ENCODE measurements around the gene EPHB2. TPM values are rescaled to one million over a fixed set of nuclear protein-coding genes. Genes with fewer than 3 reads are reported as not detected.

Gene EPHB2
- total RNA-seq, 4 donors from 2014 or later, result 0.08 to 3.4 (median 1.9) TPM

GRCh38 chr1:22777388-22778057, 66.9 kb downstream of the EPHB2 start:
- peaks cover 0 to 71% (median 0%) of the 10 kb centered on the region in 4 donors for H3K27me3 ChIP-seq
- intact Hi-C loops (cut with DNase I), result no loop called here
- H3K4me3 ChIP-seq, result no peak overlapping the region
- H3K27ac ChIP-seq, result no peak overlapping the region
- H3K9me3 ChIP-seq, result no peaks in the 10 kb centered on the region
- peaks cover 0 to 32% (median 7%) of the 10 kb centered on the region in 3 donors for H3K4me1 ChIP-seq
- H3K36me3 ChIP-seq, result no peaks in the 10 kb centered on the region
- WGBS, 2 donors, result 76 to 78% methylated on average over 5 of the region's 7 CpGs
- TF ChIP-seq POLR2A (IDR thresholded peaks at IDR 0.05) (no peak), CTCF (IDR thresholded peaks at IDR 0.05) (no peak)
- DNase-seq, result no peak

GRCh38 chr1:22778408-22778807, 67.8 kb downstream of the EPHB2 start:
- WGBS, 2 donors, result 60 to 95% methylated on average over 1 to 2 of the region's 2 CpGs
- Histone ChIP-seq H3K36me3 (no peaks in the 10 kb centered on the region), H3K27me3 (peaks cover 0 to 75% (median 0%) of the 10 kb centered on the region in 4 donors), H3K4me1 (peaks cover 0 to 30% (median 7%) of the 10 kb centered on the region in 3 donors), H3K4me3 (no peak overlapping the region), H3K27ac (no peak overlapping the region), H3K9me3 (no peaks in the 10 kb centered on the region)
- no peak for TF ChIP-seq CTCF (IDR thresholded peaks at IDR 0.05)
- TF ChIP-seq POLR2A (IDR thresholded peaks at IDR 0.05), result no peak
- DNase-seq, result no peak
- intact Hi-C loops (cut with DNase I), result no loop called here

GRCh38 chr1:22778862-22779520, 68.4 kb downstream of the EPHB2 start:
- DNase-seq, result no peak
- WGBS, 2 donors, result 17 to 25% methylated on average over 1 to 9 of the region's 9 CpGs
- no peak for TF ChIP-seq POLR2A (IDR thresholded peaks at IDR 0.05)
- no peak for TF ChIP-seq CTCF (IDR thresholded peaks at IDR 0.05)

GRCh38 chr1:22780696-22781095, 70.1 kb downstream of the EPHB2 start:
- TF ChIP-seq POLR2A (IDR thresholded peaks at IDR 0.05) (no peak), CTCF (IDR thresholded peaks at IDR 0.05) (no peak)
- Histone ChIP-seq H3K4me3 (no peak overlapping the region), H3K36me3 (no peaks in the 10 kb centered on the region), H3K9me3 (no peaks in the 10 kb centered on the region), H3K27me3 (peaks cover 0 to 89% (median 0%) of the 10 kb centered on the region in 4 donors), H3K27ac (no peak overlapping the region), H3K4me1 (peaks cover 0 to 15% (median 0%) of the 10 kb centered on the region in 3 donors)
- WGBS, 2 donors, result 81 to 91% methylated on average over 14 of the region's 14 CpGs
- no peak for DNase-seq
- intact Hi-C loops (cut with DNase I), result no loop called here

More at GRCh38 chr1:22778862-22779520, 68.4 kb downstream of the EPHB2 start:
- peaks cover 0 to 24% (median 2%) of the 10 kb centered on the region in 3 donors for H3K4me1 ChIP-seq
- H3K9me3 ChIP-seq, result no peaks in the 10 kb centered on the region
- peaks cover 0 to 81% (median 0%) of the 10 kb centered on the region in 4 donors for H3K27me3 ChIP-seq
- H3K4me3 ChIP-seq, result no peak overlapping the region
- H3K36me3 ChIP-seq, result no peaks in the 10 kb centered on the region
- intact Hi-C loops (cut with DNase I), result no loop called here
- no peak overlapping the region for H3K27ac ChIP-seq

GRCh38 chr1:22781483-22781882, 70.8 kb downstream of the EPHB2 start:
- intact Hi-C loops (cut with DNase I), result no loop called here
- Histone ChIP-seq H3K27ac (no peak overlapping the region), H3K4me3 (no peak overlapping the region), H3K27me3 (peaks cover 0 to 92% (median 0%) of the 10 kb centered on the region in 4 donors), H3K36me3 (no peaks in the 10 kb centered on the region), H3K9me3 (no peaks in the 10 kb centered on the region), H3K4me1 (peaks cover 0 to 15% (median 0%) of the 10 kb centered on the region in 3 donors)
- no peak for DNase-seq
- TF ChIP-seq CTCF (IDR thresholded peaks at IDR 0.05) (no peak), POLR2A (IDR thresholded peaks at IDR 0.05) (no peak)
- WGBS, 2 donors, result 82 to 93% methylated on average over 4 of the region's 4 CpGs
